ENCODE measurements around the gene RHD.
A peak's percentile ranks its signal among the peaks of the same experiment; 100 is the strongest.

RHD gene

GRCh38 chr1:25246600-25247023 is 25.7 kb upstream of the RHD start:
- no peaks in the 10 kb centered on the region for H3K9me3 ChIP-seq (ENCODE audit: control extremely low read depth in 1 of 5, control insufficient read depth in 4 of 5, insufficient read depth in 2 of 5, low read depth in 1 of 5, low read length in 4 of 5)
- CTCF ChIA-PET: interaction anchor here (1.5 kb wide), 2 partner anchors 12 to 15 kb away, joined by 3 to 5 read pairs; partner anchors contain the start of gene SYF2
- under 1% methylated on average over 53 of the region's 53 CpGs for WGBS (ENCODE audit: insufficient coverage)
- DNase-seq: peak in 2 of 3 donors; percentile 10 to 28
- H3K4me1 ChIP-seq (ENCODE audit: control extremely low read depth in 1 of 4, control insufficient read depth in 4 of 4, insufficient read depth in 4 of 4, low read length in 3 of 4): peaks cover 14 to 27% (median 22%) of the 10 kb centered on the region in 4 experiments
- H3K4me3 ChIP-seq (ENCODE audit: control insufficient read depth in 1 of 7, extremely low read depth in 1 of 7, insufficient read depth in 4 of 7, low read depth in 2 of 7, low read length in 6 of 7): peak overlapping the region; percentile 88 to 100 (median 96)
- no peaks in the 10 kb centered on the region for H3K27me3 ChIP-seq (replicated peaks in 2 of 5; ENCODE audit: control insufficient read depth in 4 of 5, insufficient read depth in 5 of 5, low read length in 4 of 5)
- POLR2A ChIA-PET: interaction anchor here (0.7 to 2.1 kb wide), 4 partner anchors 7 to 375 kb away, joined by 3 to 24 read pairs (median 4); partner anchors contain the start of gene SYF2
- peaks cover 21 to 42% (median 30%) of the 10 kb centered on the region in 4 experiments for H3K36me3 ChIP-seq (ENCODE audit: control insufficient read depth in 4 of 4, insufficient read depth in 4 of 4, low read length in 3 of 4)
- peak overlapping the region; percentile 95 to 99 for H3K27ac ChIP-seq (ENCODE audit: insufficient read depth in 1 of 2, low read depth in 1 of 2, low read length in 2 of 2, poor library complexity in 1 of 2, severe bottlenecking in 2 of 2)

GRCh38 chr1:25247024-25247828 is 25.1 kb upstream of the RHD start, which contains the start of gene RSRP1:
TSS of gene RSRP1 (minus strand) at chr1:25247454. CDS start at chr1:25246963, 491 bp downstream.
- H3K4me3 ChIP-seq (ENCODE audit: control insufficient read depth in 1 of 7, extremely low read depth in 1 of 7, insufficient read depth in 4 of 7, low read depth in 2 of 7, low read length in 6 of 7): peak within 1 kb of the TSS; percentile 88 to 100 (median 96)
- CTCF ChIA-PET: interaction anchor here (1.4 to 1.5 kb wide), 3 partner anchors 11 to 17 kb away, joined by 3 to 5 read pairs (median 3); partner anchors contain the start of gene SYF2
- no peaks in the 10 kb centered on the region for H3K9me3 ChIP-seq (ENCODE audit: control extremely low read depth in 1 of 5, control insufficient read depth in 4 of 5, insufficient read depth in 2 of 5, low read depth in 1 of 5, low read length in 4 of 5)
- POLR2A ChIA-PET: interaction anchor here (0.6 to 2.1 kb wide), 6 partner anchors 8 to 375 kb away, joined by 3 to 24 read pairs (median 4); partner anchors contain the start of gene SYF2
- WGBS (ENCODE audit: insufficient coverage): under 1% methylated on average over 72 of the region's 79 CpGs
- H3K4me1 ChIP-seq (ENCODE audit: control extremely low read depth in 1 of 4, control insufficient read depth in 4 of 4, insufficient read depth in 4 of 4, low read length in 3 of 4): peaks cover 14 to 27% (median 22%) of the 10 kb centered on the region in 4 experiments
- DNase-seq: peak; percentile 98 to 99 (median 99)
- peaks cover 22 to 41% (median 30%) of the 10 kb centered on the region in 4 experiments for H3K36me3 ChIP-seq (ENCODE audit: control insufficient read depth in 4 of 4, insufficient read depth in 4 of 4, low read length in 3 of 4)
- no peaks in the 10 kb centered on the region for H3K27me3 ChIP-seq (replicated peaks in 2 of 5; ENCODE audit: control insufficient read depth in 4 of 5, insufficient read depth in 5 of 5, low read length in 4 of 5)
- peak within 1 kb of the TSS; percentile 95 to 99 for H3K27ac ChIP-seq (ENCODE audit: insufficient read depth in 1 of 2, low read depth in 1 of 2, low read length in 2 of 2, poor library complexity in 1 of 2, severe bottlenecking in 2 of 2)

- H3K27me3 ChIP-seq (replicated peaks in 2 of 5; ENCODE audit: control insufficient read depth in 4 of 5, insufficient read depth in 5 of 5, low read length in 4 of 5): no peaks in the 10 kb centered on the region
- ChIA-PET CTCF (interaction anchor here (0.6 to 1.5 kb wide), 5 partner anchors 8 to 18 kb away, joined by 3 to 5 read pairs (median 3); partner anchors contain the start of gene SYF2), POLR2A (interaction anchor here (0.6 to 2.1 kb wide), 5 partner anchors 9 to 376 kb away, joined by 3 to 24 read pairs (median 4); partner anchors contain the start of gene SYF2)
- DNase-seq: no peak
- peak overlapping the region; percentile 56 to 99 for H3K27ac ChIP-seq (ENCODE audit: insufficient read depth in 1 of 2, low read depth in 1 of 2, low read length in 2 of 2, poor library complexity in 1 of 2, severe bottlenecking in 2 of 2)
- H3K9me3 ChIP-seq (ENCODE audit: control extremely low read depth in 1 of 5, control insufficient read depth in 4 of 5, insufficient read depth in 2 of 5, low read depth in 1 of 5, low read length in 4 of 5): no peaks in the 10 kb centered on the region
- H3K36me3 ChIP-seq (ENCODE audit: control insufficient read depth in 4 of 4, insufficient read depth in 4 of 4, low read length in 3 of 4): peaks cover 17 to 33% (median 23%) of the 10 kb centered on the region in 4 experiments
- peaks cover 14 to 27% (median 22%) of the 10 kb centered on the region in 4 experiments for H3K4me1 ChIP-seq (ENCODE audit: control extremely low read depth in 1 of 4, control insufficient read depth in 4 of 4, insufficient read depth in 4 of 4, low read length in 3 of 4)
- 47% methylated on average over 13 of the region's 30 CpGs for WGBS (ENCODE audit: insufficient coverage)
- peak overlapping the region; percentile 88 to 100 (median 96) for H3K4me3 ChIP-seq (ENCODE audit: control insufficient read depth in 1 of 7, extremely low read depth in 1 of 7, insufficient read depth in 4 of 7, low read depth in 2 of 7, low read length in 6 of 7)
Measured at GRCh38 chr1:25247829-25248754, 24.2 kb upstream of the RHD start.

- Histone ChIP-seq H3K4me1 (ENCODE audit: control extremely low read depth in 1 of 4, control insufficient read depth in 4 of 4, insufficient read depth in 4 of 4, low read length in 3 of 4) (no peaks in the 10 kb centered on the region), H3K9me3 (ENCODE audit: control extremely low read depth in 1 of 5, control insufficient read depth in 4 of 5, insufficient read depth in 2 of 5, low read depth in 1 of 5, low read length in 4 of 5) (no peaks in the 10 kb centered on the region), H3K27me3 (replicated peaks in 2 of 5; ENCODE audit: control insufficient read depth in 4 of 5, insufficient read depth in 5 of 5, low read length in 4 of 5) (no peaks in the 10 kb centered on the region), H3K36me3 (ENCODE audit: control insufficient read depth in 4 of 4, insufficient read depth in 4 of 4, low read length in 3 of 4) (peaks cover 0 to 12% (median 3%) of the 10 kb centered on the region in 4 experiments), H3K27ac (ENCODE audit: insufficient read depth in 1 of 2, low read depth in 1 of 2, low read length in 2 of 2, poor library complexity in 1 of 2, severe bottlenecking in 2 of 2) (no peak overlapping the region), H3K4me3 (ENCODE audit: control insufficient read depth in 1 of 7, extremely low read depth in 1 of 7, insufficient read depth in 4 of 7, low read depth in 2 of 7, low read length in 6 of 7) (no peak overlapping the region)
- no peak for DNase-seq
- 91% methylated on average over 2 of the region's 2 CpGs for WGBS (ENCODE audit: insufficient coverage)
- POLR2A ChIA-PET: no interaction called here
- CTCF ChIA-PET: interaction anchor here (1.5 kb wide), 1 partner anchor 14 kb away, joined by 9 read pairs; no protein-coding TSS in a partner anchor
Measured at GRCh38 chr1:25253911-25254310, 18.4 kb upstream of the RHD start.

- CTCF ChIA-PET: interaction anchor here (0.8 to 1.8 kb wide), 2 partner anchors 16 to 24 kb away, joined by 3 to 4 read pairs; partner anchors contain the start of gene SYF2
Measured at GRCh38 chr1:25255706-25256577, 16.4 kb upstream of the RHD start.

GRCh38 chr1:25256578-25256965 is 15.7 kb upstream of the RHD start:
- no peak overlapping the region for H3K27ac ChIP-seq (ENCODE audit: insufficient read depth in 1 of 2, low read depth in 1 of 2, low read length in 2 of 2, poor library complexity in 1 of 2, severe bottlenecking in 2 of 2)
- CTCF ChIA-PET: interaction anchor here (1.3 kb wide), 1 partner anchor 11 kb away, joined by 3 read pairs; no protein-coding TSS in a partner anchor
- no peaks in the 10 kb centered on the region for H3K27me3 ChIP-seq (replicated peaks in 2 of 5; ENCODE audit: control insufficient read depth in 4 of 5, insufficient read depth in 5 of 5, low read length in 4 of 5)
- H3K9me3 ChIP-seq (ENCODE audit: control extremely low read depth in 1 of 5, control insufficient read depth in 4 of 5, insufficient read depth in 2 of 5, low read depth in 1 of 5, low read length in 4 of 5): no peaks in the 10 kb centered on the region
- POLR2A ChIA-PET: no interaction called here
- 98% methylated on average over 5 of the region's 5 CpGs for WGBS (ENCODE audit: insufficient coverage)
- peaks cover 0 to 12% (median 3%) of the 10 kb centered on the region in 4 experiments for H3K36me3 ChIP-seq (ENCODE audit: control insufficient read depth in 4 of 4, insufficient read depth in 4 of 4, low read length in 3 of 4)
- DNase-seq: no peak
- peaks cover 0 to 6% (median 1%) of the 10 kb centered on the region in 4 experiments for H3K4me1 ChIP-seq (ENCODE audit: control extremely low read depth in 1 of 4, control insufficient read depth in 4 of 4, insufficient read depth in 4 of 4, low read length in 3 of 4)
- H3K4me3 ChIP-seq (ENCODE audit: control insufficient read depth in 1 of 7, extremely low read depth in 1 of 7, insufficient read depth in 4 of 7, low read depth in 2 of 7, low read length in 6 of 7): no peak overlapping the region

More at GRCh38 chr1:25255706-25256577, 16.4 kb upstream of the RHD start:
- H3K36me3 ChIP-seq (ENCODE audit: control insufficient read depth in 4 of 4, insufficient read depth in 4 of 4, low read length in 3 of 4): peaks cover 0 to 12% (median 3%) of the 10 kb centered on the region in 4 experiments
- no peak overlapping the region for H3K4me3 ChIP-seq (ENCODE audit: control insufficient read depth in 1 of 7, extremely low read depth in 1 of 7, insufficient read depth in 4 of 7, low read depth in 2 of 7, low read length in 6 of 7)
- no peaks in the 10 kb centered on the region for H3K9me3 ChIP-seq (ENCODE audit: control extremely low read depth in 1 of 5, control insufficient read depth in 4 of 5, insufficient read depth in 2 of 5, low read depth in 1 of 5, low read length in 4 of 5)
- peaks cover 0 to 6% (median 1%) of the 10 kb centered on the region in 4 experiments for H3K4me1 ChIP-seq (ENCODE audit: control extremely low read depth in 1 of 4, control insufficient read depth in 4 of 4, insufficient read depth in 4 of 4, low read length in 3 of 4)
- no peak overlapping the region for H3K27ac ChIP-seq (ENCODE audit: insufficient read depth in 1 of 2, low read depth in 1 of 2, low read length in 2 of 2, poor library complexity in 1 of 2, severe bottlenecking in 2 of 2)
- DNase-seq: no peak
- WGBS (ENCODE audit: insufficient coverage): 96% methylated on average over 15 of the region's 18 CpGs
- POLR2A ChIA-PET: no interaction called here
- H3K27me3 ChIP-seq (replicated peaks in 2 of 5; ENCODE audit: control insufficient read depth in 4 of 5, insufficient read depth in 5 of 5, low read length in 4 of 5): no peaks in the 10 kb centered on the region

All from common myeloid progenitor, CD34-positive (primary cell).